Measurements from ENCODE around the gene MARCHF6.
"Not testable (repeated sequence)": the region's sequence is repeated elsewhere in the genome, so short reads cannot be mapped to it uniquely, and the experiment has no call there.

Gene MARCHF6

DNA sequence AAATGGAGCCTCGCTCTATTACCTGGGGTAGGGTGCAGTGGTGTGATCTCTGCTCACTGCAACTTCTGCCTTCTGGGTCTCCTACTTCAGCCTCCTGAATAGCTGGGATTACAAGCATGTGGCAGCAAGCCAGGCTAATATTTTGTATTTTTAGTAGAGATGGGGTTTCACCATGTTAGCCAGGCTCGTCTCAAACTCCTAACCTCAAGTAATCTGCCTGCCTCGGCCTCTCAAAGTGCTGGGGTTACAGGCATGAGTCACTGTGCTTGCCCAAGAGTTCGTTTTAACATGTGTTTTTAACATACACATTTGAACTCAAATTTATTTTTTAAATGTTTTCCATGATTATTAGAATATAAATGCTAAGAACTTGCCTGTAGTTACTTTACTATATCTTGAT, 34.2 kb downstream of the MARCHF6 start:
- DNase-seq = no peak

DNA sequence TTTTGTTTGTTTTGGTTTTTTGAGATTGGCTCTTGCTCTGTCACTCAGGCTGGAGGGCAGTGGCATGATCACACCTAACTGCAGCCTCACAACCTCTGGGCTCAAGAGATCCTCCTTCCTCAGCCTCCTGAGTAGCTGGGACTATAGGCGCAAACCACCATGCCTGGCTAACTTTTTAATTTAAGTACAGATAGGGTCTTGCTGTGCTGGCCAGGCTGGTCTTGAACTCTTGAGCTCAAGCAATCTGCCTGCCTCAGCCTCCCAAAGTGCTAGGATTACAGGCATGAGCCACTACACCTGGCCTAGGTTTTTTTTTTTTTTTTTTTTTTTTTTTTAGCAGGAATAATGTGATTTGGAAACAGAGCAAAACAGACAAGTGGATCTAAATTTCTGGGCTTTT, 37.6 kb downstream of the MARCHF6 start:
- no peak for DNase-seq

DNA sequence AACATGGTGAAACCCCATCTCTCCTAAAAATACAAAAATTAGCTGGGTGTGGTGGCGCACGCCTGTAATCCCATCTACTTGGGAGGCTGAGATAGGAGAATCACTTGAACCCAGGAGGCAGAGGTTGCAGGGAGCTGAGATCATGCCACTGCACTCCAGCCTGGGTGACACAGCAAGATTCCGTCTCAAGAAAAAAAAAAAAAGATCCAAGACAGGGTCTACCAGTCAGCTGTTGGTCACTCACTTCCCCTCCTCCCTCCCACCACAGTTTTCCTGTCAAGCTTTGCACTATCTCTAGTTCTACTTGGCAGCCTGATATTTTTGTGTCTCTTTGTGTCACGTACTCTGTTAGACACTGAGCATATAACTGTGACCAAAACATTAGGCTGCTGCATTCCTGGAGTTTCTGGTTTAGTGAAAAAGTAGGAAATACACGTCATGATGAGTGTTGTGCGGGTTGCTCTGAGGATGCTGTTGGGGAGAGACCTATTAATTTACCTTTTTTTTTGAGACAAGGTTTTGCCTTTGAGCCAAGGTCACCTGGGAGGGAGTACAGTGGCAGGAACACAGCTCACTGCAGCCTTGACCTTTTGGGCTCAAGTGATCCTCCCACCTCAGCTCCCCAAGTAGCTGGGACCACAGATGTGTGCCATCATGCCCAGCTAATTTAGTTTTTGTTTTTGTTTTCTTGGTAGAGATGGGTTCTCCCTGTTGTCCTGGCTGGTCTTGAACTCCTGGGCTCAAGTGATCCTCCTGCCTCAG, 39.3 kb downstream of the MARCHF6 start:
- DNase-seq = not testable (repeated sequence)

DNA sequence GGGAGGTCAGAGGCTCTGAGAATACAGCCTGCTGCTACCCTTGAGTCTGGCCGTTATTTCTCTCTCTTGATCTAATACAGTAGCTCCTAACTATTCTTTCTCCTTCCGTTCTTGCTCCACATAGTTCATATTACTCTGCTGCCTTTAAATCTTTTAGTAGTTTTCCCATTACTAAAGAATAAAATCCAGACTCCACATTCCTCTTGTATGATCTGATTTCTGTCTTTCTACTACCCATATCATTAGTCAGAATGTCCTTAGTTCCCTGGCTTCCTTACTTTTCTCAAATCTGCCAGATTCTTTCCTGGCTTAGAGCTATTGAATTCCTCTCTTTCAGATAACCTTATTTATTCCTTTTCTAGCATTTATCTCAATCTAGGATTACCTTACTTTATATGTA, 40.0 kb downstream of the MARCHF6 start:
- no peak for DNase-seq

DNA sequence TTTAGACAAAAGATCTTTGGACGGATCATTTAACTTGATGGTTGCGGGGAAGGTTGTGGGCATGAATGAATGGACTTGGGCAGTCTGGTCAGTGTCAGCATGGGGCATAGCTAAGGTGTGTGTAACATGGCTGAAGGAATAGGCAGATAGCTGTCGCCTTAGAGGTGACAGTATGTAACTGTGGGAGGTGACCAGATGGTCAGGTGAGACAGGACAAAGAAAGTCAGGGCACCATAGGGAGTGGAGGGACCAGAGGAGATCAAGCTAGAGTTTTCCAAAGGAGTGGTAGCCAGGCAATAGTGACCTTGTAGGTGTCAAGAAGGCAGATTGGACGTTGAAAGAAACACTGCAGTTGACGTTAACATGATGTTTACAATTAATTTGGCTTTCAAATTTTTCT, 43.1 kb downstream of the MARCHF6 start:
- DNase-seq = no peak

DNA sequence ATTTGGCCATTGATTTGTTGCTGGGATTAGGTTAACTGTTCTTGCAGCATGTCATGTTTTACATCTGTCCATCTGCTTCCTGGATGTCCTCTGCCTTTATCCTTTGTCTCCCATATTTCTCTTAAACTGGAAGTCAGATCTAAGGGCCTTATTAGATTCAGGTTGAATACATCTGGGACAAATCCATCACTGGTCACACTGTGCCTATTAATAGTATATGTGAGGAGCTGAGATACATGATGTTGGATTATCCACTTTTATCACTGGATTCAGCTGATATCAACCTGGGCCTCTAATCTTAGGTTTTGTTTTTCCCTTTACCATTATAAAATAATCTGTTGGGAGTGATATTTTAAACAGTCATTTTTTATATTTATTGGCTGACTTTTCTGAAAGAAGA, 46.3 kb downstream of the MARCHF6 start:
- DNase-seq = no peak

DNA sequence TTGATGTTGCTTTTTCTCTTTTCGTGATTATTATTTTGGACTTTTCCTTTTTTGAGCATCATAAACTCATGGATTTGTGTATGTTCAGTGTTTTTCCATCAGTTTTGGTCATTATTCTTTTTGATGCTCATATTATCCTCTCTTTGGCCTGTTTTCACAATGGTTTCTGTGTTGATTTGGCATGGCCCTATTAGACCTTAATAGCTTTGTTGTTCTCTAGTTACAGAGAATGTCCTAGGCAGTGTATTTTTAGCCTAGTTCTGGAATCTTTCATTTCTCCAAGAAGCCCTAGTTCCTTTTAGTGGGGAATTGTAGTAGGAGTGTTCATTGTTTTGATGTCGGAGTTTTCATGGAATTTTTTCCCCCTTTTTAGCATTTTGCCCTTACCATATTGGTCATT, 46.9 kb downstream of the MARCHF6 start:
- no peak for DNase-seq

DNA sequence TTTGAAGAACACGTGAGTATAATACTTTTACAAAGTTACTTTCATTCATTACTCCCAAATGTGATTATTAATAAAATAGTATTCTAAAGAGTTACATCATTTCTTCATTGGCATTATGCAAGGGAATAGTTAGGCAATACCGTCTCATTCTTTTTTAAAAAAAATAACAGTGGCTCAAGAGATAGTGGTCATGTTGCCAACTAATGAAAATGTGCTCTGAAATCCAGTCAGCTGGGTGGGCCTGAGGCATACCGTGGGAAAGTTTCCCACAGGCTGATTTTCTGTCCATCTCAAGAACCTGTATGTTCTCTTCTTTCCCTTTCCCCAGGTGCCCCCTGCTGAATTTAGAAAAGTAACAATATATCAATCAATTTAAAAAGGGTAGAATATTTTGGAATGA, 47.3 kb downstream of the MARCHF6 start:
- no peak for DNase-seq

DNA sequence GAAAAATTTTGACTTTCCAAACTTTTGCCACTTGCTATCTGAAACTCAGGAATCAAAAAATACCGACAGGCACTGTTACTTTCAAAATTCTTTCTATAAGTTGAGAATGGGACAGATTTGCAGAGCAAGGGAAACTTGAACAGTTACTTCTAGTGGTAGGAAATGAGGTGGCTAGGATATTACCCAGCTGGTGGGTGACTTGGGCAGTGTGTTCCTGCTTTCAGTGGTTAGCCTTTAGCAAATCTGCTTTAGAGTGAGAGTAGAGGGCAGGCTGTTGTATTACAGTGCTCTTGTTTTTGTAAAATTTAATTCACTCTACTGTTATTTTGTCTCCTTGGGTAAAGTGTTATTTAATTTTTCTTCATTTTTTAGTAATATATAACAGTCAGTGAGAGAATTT, 48.0 kb downstream of the MARCHF6 start:
- no peak for DNase-seq

All from NCI-H526 treated with DMSO at 0.1 percent for 48 hours (cell line).